Esophagus squamous epithelium (tissue), 4 donors: ENCODE data around the gene SLA2.

Experiments used
- CTCF ChIP-seq, 6 experiments: fragments of 450-650 bp in 4 of 6; fragments of 200-600 bp in 2 of 6; sonication (generic) in 2 of 6; IDR thresholded peaks; one replicate each; pipeline ENCODE4 v1.5.1; 2016 to 2019; ENCODE audit warnings: antibody characterized with exemption in 6 of 6, mild to moderate bottlenecking in 4 of 6, moderate library complexity in 4 of 6
- POLR2A ChIP-seq, 4 donors: fragments of 450-650 bp; IDR thresholded peaks; one replicate each; pipeline ENCODE4 v1.6.1; 2017; ENCODE audit warnings: antibody characterized with exemption in 4 of 4, mild to moderate bottlenecking in 4 of 4, moderate library complexity in 3 of 4

GRCh38 chr20:36644706-36645095, 1.3 kb downstream of the SLA2 start:
- no peak for TF ChIP-seq CTCF (IDR thresholded peaks at IDR 0.05)
- TF ChIP-seq POLR2A (IDR thresholded peaks at IDR 0.05), result no peak
